ENCODE data around the gene LRCOL1.

LRCOL1 gene

DNA sequence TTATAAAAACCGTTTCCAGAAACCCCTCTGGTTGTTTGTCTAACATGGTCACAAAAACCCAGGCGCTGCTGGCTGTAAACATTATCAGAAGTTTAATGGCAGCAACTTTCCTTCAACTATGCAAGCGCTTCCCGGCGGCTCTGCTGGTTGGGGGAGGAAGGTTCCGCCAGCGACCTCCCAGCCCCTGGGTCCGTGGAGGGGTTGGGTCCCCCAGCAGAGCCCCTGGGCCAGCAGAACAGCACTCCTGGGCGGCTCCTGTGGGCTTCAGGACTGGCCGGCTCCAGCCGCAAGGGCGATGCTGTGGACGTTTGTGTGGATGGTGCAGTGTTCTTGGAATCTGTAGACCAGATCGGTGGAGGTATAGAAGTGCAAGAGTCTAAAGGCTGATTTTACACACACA is 26.0 kb downstream of the LRCOL1 start:
- no peak overlapping the region for H3K4me3 ChIP-seq (ENCODE audit: low read depth, low read length)
- DNase-seq (ENCODE audit: low read depth) = no peak
- TF ChIP-seq, protein P1, sequence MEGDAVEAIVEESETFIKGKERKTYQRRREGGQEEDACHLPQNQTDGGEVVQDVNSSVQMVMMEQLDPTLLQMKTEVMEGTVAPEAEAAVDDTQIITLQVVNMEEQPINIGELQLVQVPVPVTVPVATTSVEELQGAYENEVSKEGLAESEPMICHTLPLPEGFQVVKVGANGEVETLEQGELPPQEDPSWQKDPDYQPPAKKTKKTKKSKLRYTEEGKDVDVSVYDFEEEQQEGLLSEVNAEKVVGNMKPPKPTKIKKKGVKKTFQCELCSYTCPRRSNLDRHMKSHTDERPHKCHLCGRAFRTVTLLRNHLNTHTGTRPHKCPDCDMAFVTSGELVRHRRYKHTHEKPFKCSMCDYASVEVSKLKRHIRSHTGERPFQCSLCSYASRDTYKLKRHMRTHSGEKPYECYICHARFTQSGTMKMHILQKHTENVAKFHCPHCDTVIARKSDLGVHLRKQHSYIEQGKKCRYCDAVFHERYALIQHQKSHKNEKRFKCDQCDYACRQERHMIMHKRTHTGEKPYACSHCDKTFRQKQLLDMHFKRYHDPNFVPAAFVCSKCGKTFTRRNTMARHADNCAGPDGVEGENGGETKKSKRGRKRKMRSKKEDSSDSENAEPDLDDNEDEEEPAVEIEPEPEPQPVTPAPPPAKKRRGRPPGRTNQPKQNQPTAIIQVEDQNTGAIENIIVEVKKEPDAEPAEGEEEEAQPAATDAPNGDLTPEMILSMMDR (conservative IDR thresholded peaks at IDR 0.05; ENCODE audit: low read depth, low read length) = no peak

DNA sequence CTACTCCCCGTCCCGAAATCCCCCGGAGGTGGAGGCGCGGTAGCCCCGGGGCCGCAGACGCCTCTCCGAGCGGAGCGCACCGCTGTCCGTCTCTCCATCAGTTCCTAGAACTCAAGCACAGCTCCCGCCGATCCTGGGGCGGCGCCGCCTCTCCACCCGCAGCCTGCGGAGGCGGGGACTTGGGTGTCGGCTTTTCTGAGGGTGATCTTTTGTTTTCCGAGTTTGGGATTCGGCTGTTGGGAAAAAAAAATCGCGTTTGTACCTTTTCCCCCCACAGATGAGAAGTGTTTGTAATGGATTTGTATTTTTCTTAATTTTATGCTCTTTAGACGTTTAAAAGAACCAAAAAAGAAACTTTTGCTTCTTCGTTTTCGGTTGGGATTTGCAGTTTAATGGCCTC is 26.6 kb downstream of the LRCOL1 start:
- H3K4me3 ChIP-seq (ENCODE audit: low read depth, low read length) = no peak overlapping the region
- TF ChIP-seq, protein P1 (conservative IDR thresholded peaks at IDR 0.05; ENCODE audit: low read depth, low read length) = no peak
- DNase-seq (ENCODE audit: low read depth) = no peak

DNA sequence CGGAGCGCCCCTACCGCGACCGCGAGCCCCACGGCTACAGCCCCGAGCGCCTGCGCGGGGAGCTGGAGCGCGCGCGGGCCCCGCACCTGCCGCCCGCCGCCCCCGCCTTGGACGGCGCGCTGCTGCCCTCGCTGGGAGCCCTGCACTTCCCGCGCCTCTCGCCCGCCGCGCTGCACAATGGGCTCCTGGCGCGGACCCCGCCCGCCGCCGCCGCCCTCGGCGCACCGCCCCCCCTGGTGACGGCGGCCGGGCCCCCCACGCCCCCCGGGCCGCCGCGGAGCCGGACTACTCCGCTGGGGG is 27.0 kb downstream of the LRCOL1 start:
- no peak for DNase-seq (ENCODE audit: low read depth)
- TF ChIP-seq, protein P1 (conservative IDR thresholded peaks at IDR 0.05; ENCODE audit: low read depth, low read length) = no peak
- no peak overlapping the region for H3K4me3 ChIP-seq (ENCODE audit: low read depth, low read length)

DNA sequence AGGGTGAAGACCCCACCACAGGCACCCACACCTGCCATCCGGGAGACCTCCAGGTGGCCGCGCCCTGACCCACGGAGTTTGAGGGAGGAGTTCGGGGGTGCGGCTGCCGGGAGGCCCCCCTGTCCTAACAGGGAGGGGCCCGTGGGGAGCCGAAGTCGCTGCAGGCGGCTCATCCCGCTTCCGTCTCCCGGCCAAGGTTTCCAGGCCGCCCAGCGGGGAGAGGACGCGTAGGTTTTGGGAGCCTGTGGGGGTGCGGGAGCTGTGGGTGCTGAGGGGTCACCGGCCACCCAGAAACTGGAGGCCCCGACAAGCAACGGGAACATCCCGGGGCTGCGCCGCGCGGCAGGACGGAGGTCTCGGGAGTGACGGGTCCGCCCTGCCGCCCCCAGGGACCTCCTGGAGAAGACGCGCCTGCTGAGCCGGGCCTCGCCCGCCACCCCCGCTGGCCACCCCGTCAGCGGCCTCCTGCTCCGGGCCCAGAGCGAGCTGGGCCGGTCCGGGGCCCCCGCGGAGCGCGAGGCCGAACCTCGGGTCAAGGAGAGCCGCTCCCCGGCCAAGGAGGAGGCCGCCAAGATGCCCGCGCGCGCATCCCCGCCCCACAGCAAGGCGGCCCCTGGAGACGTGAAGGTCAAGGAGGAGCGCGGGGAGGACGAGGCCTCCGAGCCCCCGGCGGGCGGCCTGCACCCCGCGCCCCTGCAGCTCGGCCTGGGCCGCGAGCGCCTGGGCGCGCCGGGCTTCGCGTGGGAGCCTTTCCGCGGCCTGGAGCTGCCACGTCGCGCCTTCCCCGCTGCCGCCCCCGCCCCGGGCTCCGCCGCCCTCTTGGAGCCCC is 27.6 kb downstream of the LRCOL1 start:
- H3K4me3 ChIP-seq (ENCODE audit: low read depth, low read length) = no peak overlapping the region
- TF ChIP-seq, protein P1 (conservative IDR thresholded peaks at IDR 0.05; ENCODE audit: low read depth, low read length) = no peak
- no peak for DNase-seq (ENCODE audit: low read depth)

DNA sequence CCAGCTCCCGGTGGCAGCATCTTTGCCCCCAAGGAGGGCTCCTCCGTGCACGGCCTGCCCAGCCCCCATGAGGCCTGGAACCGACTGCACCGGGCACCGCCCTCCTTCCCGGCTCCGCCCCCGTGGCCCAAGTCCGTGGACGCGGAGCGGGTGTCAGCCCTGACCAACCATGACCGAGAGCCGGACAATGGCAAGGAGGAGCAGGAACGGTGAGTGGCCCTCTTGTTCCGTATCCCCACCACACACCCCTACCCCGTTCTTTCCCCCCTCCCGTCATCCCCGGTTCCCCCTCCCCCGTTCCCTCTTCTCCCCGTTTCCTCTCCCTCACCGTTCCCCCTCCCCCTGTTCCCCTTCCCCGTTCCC is 28.3 kb downstream of the LRCOL1 start:
- no peak overlapping the region for H3K4me3 ChIP-seq (ENCODE audit: low read depth, low read length)
- TF ChIP-seq, protein P1 (conservative IDR thresholded peaks at IDR 0.05; ENCODE audit: low read depth, low read length) = no peak
- DNase-seq (ENCODE audit: low read depth) = no peak

DNA sequence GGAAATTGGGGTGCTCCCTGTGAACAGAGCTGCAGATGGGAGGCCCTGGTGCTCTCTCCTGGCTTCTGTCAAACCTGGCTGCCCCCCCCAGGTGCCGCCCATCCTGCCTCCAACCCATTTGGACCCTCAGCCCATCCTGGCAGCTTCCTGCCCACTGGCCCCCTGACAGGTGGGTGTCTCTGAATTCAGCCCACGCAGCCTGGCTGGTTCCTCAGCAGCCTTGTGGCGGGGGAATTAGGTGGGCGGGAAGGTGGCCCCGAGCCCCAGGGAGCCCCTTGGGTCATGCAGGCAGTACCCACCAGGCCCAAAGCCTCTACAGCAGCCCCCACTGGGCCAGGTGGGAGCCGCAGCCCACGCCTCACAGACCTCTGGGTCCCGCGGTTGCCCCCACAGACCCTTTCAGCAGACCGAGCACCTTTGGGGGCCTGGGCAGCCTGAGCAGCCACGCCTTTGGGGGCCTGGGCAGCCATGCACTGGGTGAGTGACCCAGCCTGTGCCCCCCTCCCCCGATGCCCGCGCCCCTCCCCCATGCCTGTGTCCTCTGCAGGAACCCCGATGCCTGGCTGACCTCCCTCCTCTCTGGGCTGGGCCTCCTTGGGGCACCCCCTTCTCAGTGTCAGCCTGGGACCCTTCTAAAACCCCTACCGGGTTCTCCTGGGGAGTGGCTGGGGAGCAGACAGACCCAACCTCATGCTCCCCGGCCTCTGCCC is 28.9 kb downstream of the LRCOL1 start:
- H3K4me3 ChIP-seq (ENCODE audit: low read depth, low read length) = no peak overlapping the region
- TF ChIP-seq, protein P1 (conservative IDR thresholded peaks at IDR 0.05; ENCODE audit: low read depth, low read length) = no peak

More for the DNA sequence above, 28.9 kb downstream of the LRCOL1 start:
- no peak for DNase-seq (ENCODE audit: low read depth)

All from choroid plexus epithelial cell (primary cell).